GM12892 (cell line): Measurements from ENCODE around the gene NFYC.

Experiments
- POLR2A ChIP-seq: IDR thresholded peaks from 2 replicates; pipeline ENCODE4 v1.6.1; 2011; ENCODE audit warnings: low read depth, low read length, control low read depth
- POLR2AphosphoS5 ChIP-seq: IDR thresholded peaks from 2 replicates; pipeline ENCODE4 v1.6.1; 2011; ENCODE audit warnings: low read depth, low read length, control low read depth

DNA sequence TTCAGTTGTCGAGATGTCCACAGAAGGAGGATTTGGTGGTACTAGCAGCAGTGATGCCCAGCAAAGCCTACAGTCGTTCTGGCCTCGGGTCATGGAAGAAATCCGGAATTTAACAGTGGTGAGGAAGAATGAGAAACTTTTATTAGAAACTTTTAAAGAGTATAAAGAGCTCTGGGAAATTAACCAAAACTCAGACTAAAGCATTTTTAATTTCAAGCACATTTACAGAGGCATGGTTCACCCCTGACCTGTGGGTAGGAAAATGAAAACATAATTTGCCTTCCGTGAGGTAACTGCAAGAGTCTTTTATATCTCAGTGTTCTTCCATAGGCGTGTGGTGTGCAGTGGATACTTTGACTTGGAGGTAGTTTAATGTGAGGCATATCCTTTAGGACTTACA is 47.3 kb downstream of the NFYC start:
- TF ChIP-seq POLR2A (no peak), POLR2AphosphoS5 (no peak)
